Anterior cingulate cortex (tissue), 58 donors: Measurements from ENCODE around the gene PRR19.

ENCODE experiments used
- DNase-seq, 58 donors: peaks; one replicate each; lab custom pipeline; 2025; lab: John Stamatoyannopoulos, UW

The PRR19 gene

DNA sequence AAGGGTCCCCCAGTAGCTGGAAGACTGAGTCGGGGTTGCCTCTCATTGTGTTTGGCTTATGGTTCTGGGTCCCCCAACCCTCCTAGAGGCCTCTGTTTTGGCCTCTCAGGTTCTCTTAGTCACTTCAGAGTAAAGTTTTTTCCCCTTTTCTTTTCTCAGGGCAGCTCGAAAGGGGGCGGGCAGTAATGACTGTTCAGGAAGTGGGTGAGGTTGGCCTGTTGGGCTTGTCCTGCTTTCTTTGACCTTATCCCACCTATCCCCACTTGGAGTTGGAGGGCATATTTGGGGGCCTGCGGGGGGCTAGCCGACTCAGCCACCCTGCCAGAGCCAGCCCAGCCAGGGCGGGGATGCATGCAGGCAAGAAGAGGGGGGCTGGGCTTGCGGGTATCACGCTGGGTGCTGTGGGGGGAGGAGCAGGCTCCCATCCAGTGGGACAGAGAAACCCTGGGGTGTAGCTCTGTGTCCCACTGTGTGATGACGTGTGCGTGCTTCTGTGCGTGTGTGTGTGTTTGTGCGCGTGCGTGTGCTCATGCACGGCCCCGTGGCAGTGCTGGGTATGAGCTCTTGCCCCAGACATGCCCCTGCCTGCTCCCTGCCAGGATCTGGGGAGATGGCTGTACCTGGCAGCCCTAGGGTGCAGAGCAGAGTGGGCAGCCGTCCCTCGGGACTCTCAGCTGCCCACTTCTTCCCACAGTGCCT is 31.4 kb upstream of the PRR19 start:
- DNase-seq: peak in 36 of 58 donors; percentile 26 to 83 (median 44)

DNA sequence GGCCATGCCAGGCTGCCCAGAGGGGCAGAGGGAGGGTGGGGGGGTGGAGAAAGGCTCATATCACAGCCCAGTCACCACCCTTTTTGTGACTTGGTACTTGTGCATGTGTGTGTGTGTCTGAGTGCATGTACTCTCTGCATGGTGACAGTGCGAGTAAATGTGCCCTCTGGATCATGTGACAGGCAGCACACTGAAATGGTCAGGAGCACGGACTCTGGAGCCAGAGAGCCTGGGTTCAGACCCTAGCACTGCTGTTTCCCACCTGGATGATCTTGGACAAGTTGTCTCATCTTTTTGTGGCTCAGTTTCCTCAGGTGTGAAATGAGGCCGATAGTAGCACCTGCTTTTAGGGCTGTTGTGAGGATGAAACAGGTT is 30.9 kb upstream of the PRR19 start:
- DNase-seq: peak in 2 of 58 donors; percentile 61 to 67

DNA sequence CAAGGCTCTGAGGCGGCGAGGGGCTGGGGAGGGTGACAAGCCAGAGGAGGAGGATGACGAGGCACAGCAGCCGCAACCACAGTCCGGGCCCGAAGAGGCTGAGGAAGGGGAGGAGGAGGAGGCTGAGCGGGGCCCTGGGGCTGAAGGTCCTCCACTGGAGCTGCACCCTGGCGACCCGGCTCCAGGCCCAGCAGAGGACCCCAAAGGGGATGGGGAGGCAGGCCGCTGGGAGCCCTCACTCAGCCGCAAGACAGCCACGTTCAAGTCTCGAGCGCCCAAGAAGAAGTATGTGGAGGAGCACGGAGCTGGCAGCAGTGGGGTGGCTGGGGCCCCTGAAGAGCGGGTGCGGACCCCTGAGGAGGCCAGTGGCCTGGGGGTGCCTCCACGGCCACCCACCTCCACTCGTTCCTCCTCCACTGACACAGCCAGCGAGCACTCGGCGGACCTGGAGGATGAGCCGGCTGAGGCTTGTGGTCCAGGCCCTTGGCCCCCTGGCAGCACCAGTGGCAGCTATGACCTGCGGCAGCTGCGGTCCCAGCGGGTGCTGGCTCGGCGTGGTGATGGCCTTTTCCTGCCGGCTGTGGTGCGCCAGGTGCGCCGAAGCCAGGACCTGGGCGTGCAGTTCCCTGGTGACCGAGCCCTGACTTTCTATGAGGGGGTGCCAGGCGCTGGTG is 29.9 kb upstream of the PRR19 start:
- DNase-seq: no peak

DNA sequence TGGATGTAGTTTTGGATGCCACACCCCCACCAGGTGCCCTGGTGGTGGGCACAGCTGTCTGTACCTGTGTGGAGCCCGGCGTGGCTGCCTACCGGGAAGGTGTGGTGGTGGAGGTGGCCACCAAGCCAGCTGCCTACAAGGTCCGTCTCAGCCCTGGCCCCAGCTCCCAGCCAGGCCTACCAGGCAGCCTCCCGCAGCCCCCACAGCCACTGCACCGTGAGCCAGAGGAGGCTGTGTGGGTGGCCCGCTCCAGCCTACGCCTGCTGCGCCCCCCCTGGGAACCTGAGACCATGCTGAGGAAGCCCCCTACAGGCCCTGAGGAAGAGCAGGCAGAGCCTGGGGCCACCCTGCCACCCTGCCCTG is 29.4 kb upstream of the PRR19 start:
- no peak for DNase-seq

DNA sequence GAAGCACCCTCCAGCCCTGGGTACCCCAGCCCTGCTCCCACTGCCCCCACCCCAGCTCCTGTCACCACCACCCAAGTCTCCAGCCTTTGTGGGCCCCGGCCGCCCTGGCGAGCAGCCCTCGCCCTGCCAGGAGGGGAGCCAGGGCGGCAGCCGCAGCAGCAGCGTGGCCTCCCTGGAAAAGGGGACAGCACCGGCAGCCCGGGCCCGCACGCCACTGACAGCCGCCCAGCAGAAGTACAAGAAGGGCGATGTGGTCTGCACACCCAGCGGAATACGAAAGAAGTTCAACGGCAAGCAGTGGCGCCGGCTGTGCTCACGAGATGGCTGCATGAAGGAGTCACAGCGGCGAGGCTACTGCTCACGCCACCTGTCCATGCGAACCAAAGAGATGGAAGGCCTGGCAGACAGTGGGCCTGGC is 28.9 kb upstream of the PRR19 start:
- DNase-seq: no peak

DNA sequence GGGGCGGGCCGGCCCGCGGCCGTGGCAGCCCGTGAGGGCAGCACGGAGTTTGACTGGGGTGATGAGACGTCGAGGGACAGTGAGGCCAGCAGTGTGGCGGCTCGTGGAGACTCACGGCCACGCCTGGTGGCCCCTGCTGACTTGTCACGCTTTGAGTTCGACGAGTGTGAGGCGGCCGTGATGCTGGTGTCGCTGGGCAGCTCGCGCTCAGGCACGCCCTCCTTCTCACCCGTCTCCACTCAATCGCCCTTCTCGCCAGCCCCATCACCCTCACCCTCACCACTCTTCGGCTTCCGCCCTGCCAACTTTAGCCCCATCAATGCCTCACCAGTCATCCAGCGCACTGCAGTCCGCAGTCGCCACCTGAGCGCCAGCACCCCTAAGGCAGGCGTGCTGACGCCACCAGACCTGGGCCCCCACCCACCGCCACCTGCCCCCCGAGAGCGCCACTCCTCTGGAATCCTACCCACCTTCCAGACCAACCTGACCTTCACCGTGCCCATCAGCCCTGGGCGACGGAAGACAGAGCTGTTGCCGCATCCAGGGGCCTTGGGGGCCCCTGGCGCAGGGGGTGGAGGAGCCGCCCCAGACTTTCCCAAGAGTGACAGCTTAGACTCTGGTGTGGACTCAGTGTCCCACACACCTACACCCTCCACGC is 28.4 kb upstream of the PRR19 start:
- no peak for DNase-seq

DNA sequence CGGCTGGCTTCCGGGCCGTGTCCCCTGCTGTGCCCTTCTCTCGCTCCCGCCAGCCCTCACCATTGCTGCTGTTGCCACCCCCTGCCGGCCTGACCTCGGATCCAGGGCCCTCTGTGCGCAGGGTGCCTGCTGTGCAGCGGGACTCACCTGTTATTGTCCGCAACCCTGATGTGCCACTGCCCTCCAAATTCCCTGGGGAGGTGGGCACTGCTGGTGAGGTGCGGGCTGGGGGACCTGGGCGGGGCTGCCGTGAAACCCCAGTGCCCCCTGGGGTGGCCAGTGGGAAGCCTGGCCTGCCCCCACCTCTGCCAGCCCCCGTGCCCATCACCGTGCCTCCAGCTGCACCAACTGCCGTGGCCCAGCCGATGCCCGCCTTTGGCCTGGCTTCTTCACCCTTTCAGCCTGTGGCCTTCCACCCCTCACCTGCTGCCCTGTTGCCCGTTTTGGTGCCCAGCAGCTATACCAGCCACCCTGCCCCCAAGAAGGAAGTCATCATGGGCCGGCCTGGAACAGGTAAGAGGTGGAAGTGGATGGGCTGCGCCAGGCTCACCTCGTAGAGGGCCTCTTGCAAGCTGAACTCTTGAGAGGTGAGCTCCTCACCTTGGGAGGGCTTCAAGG is 27.8 kb upstream of the PRR19 start:
- DNase-seq: no peak

DNA sequence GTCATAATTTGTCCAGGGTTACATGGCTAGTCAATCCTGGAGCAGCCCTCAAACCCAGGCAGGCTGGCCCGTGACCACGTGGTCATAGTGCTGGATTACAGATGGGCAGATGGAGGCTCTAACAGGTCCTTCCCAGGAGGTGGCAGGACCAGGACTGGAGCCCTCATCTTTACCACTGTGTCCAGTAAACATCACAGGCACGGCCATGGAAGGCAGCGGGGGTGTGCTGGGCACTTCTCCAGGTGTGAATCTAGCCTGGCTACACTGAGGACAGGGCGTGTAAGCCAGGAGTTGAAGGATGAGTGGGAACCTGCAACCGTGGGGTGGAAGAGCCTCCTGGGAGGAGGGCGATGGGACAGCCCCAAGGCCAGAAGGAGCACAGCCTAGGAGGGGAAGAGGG is 26.8 kb upstream of the PRR19 start:
- DNase-seq: no peak

DNA sequence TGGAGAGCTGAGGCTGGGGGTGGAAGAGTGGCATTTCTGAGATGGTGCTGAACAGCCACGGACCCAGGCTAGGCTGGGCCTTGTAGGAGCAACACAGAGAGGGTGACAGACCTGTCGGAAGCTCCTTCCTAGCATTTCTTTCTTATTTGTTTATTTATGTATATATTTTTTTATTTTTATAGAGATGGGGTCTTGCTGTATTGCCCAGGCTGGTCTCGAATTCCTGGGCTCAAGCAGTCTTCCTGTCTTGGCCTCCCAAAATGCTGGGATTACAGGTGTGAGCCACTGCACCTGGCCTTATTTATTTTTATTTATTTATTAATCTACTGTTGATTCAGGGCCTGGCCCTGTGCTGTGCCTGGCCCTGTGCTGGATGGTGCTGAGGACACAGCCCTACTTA is 26.4 kb upstream of the PRR19 start:
- DNase-seq: no peak

DNA sequence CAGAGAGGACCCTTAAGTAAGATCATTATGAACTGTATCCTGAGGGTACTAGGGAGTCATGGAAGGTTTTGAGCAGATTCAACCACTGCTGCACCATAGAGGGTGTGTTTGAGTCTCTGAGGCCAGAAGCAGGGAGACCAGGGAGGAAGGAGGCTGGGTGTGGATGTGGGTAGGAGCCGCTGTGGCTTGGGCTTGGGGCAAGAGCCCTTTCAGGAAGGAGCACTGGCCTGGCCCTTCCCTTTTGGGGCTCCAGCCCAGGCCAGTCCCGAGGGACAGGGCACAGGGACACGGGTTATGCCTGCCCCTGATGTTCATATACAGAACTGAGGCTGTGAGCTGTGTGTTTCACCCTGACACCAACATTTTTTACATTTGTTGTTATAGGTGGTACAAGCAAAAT is 25.6 kb upstream of the PRR19 start:
- DNase-seq: no peak

DNA sequence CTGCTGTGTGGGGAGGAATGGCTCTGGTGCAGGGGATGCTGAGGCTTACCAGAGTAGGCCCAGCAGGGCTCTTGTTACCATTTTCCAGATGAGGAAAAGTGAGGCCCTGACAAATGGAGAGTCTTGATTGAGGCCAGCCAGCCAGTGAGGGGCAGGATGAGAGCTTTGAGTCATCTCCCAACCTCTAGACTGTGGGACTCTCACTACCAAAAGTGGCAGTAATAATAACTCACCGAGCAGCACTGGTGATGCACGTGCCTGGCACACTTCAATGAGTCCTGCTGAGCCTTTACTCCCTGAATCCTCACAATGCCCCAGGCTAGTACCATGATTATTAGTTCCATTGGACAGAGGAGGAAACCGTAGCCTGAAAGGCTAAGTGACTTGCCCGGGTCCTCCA is 25.1 kb upstream of the PRR19 start:
- DNase-seq: no peak

DNA sequence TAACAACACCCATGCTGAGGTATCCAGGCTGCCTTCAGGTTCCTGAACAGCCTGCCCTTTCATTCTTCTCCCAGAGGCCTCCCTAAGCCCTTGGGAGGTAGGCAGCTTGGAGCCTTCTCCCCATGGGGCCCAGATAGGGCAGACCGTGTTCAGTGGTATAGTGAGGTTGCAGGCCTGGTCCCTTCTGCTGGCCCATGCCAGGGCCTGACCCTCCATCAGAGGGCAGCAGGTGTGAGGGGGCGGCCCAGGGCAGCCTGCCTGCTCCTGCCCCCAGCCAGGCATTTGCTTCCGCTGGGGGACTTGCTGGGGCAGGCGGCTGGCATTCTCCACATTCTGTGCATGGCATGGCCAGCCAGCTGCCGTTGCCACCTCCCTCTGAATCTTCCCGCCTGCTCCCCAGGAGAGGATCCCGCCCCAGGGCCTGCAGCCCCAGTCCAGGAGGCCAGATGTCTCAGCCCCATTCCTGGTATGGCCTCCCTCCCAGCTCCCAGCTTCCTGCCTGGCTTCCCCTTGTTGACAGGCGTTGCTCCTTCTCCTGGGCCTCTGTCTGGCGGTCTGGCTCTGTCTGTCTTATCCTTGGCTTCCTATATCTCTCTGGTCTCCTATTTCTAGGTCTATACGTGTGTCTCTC is 24.0 kb upstream of the PRR19 start:
- DNase-seq: no peak

DNA sequence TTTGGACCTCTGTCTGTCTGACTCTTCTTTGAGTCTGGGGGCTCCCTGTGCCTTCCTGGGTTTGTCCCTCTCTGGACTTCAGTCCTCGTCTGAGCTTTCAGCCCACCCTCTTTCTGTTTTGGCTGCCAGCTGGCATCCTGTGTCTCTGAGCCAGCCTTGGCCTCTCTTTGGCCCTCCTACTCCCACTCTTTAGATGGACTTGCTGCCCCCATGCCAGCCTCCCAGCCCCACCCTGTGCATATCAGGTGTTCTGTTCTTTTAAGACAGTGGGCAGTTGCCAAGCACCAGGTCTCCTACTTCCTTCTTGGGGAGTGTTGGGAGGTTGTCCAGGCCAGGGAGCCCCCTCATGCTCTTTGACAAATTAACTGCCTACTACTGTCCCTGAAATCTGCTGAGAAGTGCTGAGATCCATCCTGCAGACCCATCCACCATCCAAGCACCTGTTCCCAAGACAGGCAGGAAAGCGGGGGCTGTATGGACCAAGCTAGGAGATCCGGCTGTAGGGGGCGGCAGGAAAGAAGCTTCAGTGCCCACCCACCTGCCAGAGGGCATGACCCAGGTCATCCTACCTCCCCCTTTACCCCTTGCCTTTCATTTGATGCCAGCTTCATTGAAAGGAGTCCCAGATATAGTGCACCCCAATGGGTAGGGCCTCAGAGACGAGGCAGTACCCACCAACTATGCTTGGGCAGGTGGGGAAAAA is 23.3 kb upstream of the PRR19 start:
- no peak for DNase-seq

DNA sequence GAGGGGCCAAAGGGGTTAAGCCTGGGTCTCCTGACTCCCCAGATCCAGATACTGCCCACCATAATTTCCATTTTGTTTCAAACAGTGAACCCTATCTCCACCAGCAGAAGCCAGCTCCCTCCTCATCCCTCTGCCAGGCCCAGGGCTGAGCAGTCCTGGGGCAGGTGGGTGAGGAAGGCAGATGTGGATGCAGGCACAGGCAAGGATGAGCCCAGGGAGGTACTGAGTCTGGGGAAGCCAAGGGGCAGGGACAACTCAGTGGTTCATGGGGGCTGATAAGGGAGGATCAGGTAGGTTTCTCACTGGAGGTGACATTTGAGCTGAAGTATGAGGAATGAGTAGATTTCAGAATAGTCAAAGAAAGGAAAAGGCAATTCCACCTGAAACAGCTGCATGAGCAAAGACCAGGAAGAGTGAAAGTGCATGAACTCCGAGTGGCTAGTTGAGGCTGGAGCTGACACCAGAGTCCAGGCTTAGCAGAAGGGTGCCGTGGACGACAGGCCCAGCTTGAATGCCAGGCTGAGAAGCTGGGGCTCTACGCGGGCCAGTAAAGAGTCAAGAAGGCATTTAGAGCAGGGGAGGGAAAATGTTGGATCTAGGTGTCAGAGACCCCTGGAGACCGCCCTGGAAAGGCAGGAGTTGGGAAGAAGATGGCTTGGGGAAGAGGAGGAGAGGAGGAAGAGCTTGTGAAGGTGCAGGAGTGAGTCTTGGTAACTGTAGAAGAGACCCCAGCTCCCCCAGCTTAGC is 22.6 kb upstream of the PRR19 start:
- DNase-seq: peak in 5 of 58 donors; percentile 38 to 64 (median 60)

DNA sequence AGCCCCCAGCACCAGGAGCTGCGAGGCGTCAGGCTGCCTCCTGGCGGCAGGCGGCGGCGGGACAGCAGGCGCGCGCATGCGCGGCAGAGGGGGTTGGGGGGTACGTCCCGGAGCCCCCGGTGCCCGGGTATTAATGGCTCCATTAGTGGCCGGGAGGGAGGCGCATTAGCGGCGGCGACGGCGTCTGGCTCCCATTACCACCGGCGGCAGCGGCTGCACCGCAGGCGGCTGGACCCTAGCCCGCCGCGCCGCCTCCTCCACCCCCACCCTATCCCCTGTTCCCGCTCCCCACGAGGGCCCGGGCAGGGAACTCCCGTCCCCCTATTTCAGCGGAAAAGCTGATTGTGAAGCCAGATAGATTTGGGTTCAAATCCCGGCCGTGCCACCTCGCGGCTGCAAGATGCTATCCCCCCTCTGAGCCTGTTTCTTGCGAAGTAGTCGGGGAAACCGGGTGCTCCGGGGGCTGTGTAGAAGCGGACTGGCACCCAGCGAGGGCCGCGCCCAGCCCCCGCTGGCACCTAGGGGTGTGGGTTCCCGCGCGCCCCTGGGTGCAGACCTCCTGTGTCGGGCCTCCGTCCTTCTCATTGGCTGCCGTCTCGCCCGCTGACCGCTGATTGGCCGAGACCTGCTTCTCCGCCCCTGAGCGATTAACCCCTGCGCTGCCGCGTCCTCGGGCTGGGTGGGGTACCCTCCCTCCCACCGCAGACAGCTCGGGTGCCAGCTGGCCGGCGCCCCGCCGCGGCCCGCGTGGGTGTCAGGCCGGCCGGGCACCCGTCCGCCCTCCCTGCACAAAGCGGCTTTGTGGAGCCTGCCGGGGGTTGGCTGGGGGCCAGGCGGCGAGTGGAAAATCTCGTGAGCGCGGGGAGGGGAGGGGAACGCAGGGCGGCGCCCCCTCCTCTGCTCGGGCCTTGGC is 21.8 kb upstream of the PRR19 start:
- peak; percentile 64 to 97 (median 93) for DNase-seq

DNA sequence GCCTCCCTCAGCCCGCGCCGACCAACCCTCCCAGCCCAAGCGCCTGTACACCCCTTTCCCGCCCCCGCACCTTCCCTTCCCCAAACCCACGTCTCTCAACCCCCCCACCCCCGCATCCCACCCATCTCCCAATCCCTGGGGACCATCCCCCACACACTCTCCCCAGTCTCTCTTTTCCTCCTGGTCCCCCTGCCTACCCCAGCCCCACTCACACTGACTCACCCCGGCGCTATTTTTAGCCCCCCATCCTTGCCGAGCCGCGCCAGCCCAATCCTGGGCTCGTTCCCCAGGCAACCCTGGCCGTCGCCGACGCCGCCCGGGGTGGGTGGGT is 21.2 kb upstream of the PRR19 start:
- peak in 44 of 58 donors; percentile 39 to 88 (median 75) for DNase-seq

DNA sequence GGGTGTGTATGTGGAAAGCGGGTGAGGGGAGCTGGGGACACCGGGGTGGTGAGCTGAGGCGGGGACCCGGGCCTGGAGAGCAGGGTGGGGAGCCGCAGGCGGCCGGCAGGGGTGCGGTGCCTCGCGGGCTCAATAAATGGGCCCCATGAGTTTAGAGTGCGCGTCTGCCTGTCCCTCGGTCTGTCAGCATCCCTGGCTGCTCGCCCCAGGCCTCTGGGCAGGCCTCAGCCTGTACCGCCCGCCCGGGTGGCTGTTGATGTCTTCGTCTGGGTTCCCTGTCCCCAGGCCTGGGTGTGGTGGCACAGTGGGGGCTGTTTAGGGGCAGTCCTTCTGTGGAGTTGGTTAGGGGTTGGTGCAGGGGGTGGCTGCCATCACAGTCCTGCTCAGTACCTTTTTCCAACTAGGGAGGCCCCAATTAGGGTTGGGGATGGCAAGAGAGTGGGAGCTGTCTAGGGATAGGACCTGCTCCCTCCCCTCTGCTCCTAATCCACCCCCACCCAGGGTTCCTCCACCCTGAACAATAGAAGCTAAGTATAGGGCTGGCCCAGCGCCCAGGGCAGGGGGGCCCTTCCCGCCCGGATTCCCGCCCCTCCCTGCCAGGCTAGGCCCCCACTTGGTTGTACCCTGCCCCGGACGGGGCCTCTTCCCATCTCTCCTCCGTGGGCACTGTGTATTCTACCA is 20.6 kb upstream of the PRR19 start:
- DNase-seq: peak in 46 of 58 donors; percentile 29 to 89 (median 72)
